OCI-LY1 (cell line): ENCODE results near the gene SYP.

Source experiments
- H2AFZ ChIP-seq: fragments of 200-600 bp; sonication (generic), shearing (Covaris generic); 2 replicates; pipeline ENCODE4 v1.6.0; 2014; ENCODE audit warnings: antibody characterized with exemption, mild to moderate bottlenecking, low read length
- H3F3A ChIP-seq: fragments of 200-600 bp; sonication (generic), shearing (Covaris generic); 2 replicates; pipeline ENCODE4 v1.6.0; 2014; ENCODE audit warnings: mild to moderate bottlenecking, antibody characterized with exemption, low read length, moderate library complexity; ENCODE audit not compliant: insufficient read depth
- H3K27ac ChIP-seq: fragments of 200-600 bp; sonication (generic); 2 replicates; pipeline ENCODE4 v1.5.1; 2014; ENCODE audit warnings: low read length, mixed run types, mild to moderate bottlenecking, low read depth; ENCODE audit not compliant: poor library complexity, severe bottlenecking
- H3K27me3 ChIP-seq: fragments of 200-600 bp; sonication (generic); 2 replicates; pipeline ENCODE4 v1.6.0; 2014; ENCODE audit warnings: antibody characterized with exemption, mild to moderate bottlenecking, low read length, moderate library complexity; ENCODE audit not compliant: insufficient read depth
- H3K36me3 ChIP-seq: fragments of 200-600 bp; sonication (generic); 2 replicates; pipeline ENCODE4 v1.6.1; 2014; ENCODE audit warnings: mild to moderate bottlenecking, antibody characterized with exemption, low read length, moderate library complexity, mixed read lengths; ENCODE audit not compliant: insufficient read depth
- H3K4me1 ChIP-seq: fragments of 200-600 bp; sonication (generic); 2 replicates; pipeline ENCODE4 v1.5.1; 2014; ENCODE audit warnings: mild to moderate bottlenecking, low read length, moderate library complexity; ENCODE audit not compliant: insufficient read depth, severe bottlenecking
- H3K4me2 ChIP-seq: fragments of 200-600 bp; sonication (generic), shearing (Covaris generic); 2 replicates; pipeline ENCODE4 v1.6.1; 2014; ENCODE audit warnings: low read length
- H3K4me3 ChIP-seq: fragments of 200-600 bp; sonication (generic); 2 replicates; pipeline ENCODE4 v1.5.1; 2014; ENCODE audit warnings: low read length, low read depth, mild to moderate bottlenecking, mixed read lengths; ENCODE audit not compliant: poor library complexity, severe bottlenecking
- H3K79me2 ChIP-seq: fragments of 200-600 bp; shearing (Covaris generic); 2 replicates; pipeline ENCODE4 v1.6.1; 2016; ENCODE audit warnings: mixed run types, low read length, mixed read lengths; ENCODE audit not compliant: insufficient read depth
- H3K9ac ChIP-seq: fragments of 200-600 bp; sonication (generic), shearing (Covaris generic); 2 replicates; pipeline ENCODE4 v1.6.1; 2014; ENCODE audit warnings: mild to moderate bottlenecking, low read length, mixed read lengths
- H3K9me2 ChIP-seq: fragments of 200-600 bp; sonication (generic), shearing (Covaris generic); 2 replicates; pipeline ENCODE4 v1.6.1; 2014; ENCODE audit warnings: low read depth, mild to moderate bottlenecking, low read length, mixed read lengths
- H3K9me3 ChIP-seq: fragments of 200-600 bp; shearing (Covaris generic); 2 replicates; pipeline ENCODE4 v1.6.1; 2014; ENCODE audit warnings: low read length, mixed read lengths
- H4K20me1 ChIP-seq: fragments of 200-600 bp; sonication (generic), shearing (Covaris generic); 2 replicates; pipeline ENCODE4 v1.6.0; 2016; ENCODE audit warnings: mild to moderate bottlenecking, low read length; ENCODE audit not compliant: insufficient read depth
- EZH2 ChIP-seq: fragments of 200-600 bp; sonication (generic), shearing (Covaris generic); IDR thresholded peaks from 2 replicates; pipeline ENCODE4 v1.8.0; 2017; ENCODE audit warnings: borderline replicate concordance, mixed run types, mild to moderate bottlenecking, antibody characterized with exemption, low read length, moderate library complexity, mixed read lengths
- TF ChIP-seq, protein P1 (sequence below): fragments of 200-600 bp; sonication (generic), shearing (Covaris generic); IDR thresholded peaks from 2 replicates; pipeline ENCODE4 v1.5.1; 2017; ENCODE audit warnings: mild to moderate bottlenecking, antibody characterized with exemption, low read length, moderate library complexity, mixed read lengths

Gene SYP

DNA sequence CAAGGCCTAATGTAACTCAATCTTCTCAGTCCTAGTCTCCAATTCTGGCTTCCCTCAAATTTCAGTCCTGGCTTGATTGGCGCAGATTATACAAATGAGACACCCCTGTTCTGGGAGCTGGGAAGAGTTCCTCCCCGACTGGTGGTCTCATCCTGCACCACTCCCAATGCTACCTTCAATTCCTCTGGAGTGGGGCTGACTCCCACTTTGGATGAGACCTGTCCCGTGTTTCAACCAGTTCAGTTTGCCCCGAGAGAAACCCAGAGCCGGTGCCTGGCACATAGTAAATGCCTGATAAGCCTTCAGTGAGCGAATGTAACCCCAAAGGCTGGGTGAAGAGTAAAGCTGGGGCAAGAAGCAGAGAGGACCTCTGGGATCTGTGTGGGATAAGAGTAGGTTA lies 4.0 kb upstream of the SYP start:
- Histone ChIP-seq H3K27ac (no peak overlapping the region), H3F3A (no peaks in the 10 kb centered on the region), H3K4me2 (no peak overlapping the region), H3K79me2 (no peaks in the 10 kb centered on the region), H3K9ac (no peak overlapping the region), H3K36me3 (no peaks in the 10 kb centered on the region), H3K4me3 (no peak overlapping the region), H3K9me2 (no peaks in the 10 kb centered on the region), H3K27me3 (no peaks in the 10 kb centered on the region), H3K9me3 (no peaks in the 10 kb centered on the region), H2AFZ (no peak overlapping the region), H3K4me1 (peaks cover 10% of the 10 kb centered on the region), H4K20me1 (no peaks in the 10 kb centered on the region)
- TF ChIP-seq, protein P1, sequence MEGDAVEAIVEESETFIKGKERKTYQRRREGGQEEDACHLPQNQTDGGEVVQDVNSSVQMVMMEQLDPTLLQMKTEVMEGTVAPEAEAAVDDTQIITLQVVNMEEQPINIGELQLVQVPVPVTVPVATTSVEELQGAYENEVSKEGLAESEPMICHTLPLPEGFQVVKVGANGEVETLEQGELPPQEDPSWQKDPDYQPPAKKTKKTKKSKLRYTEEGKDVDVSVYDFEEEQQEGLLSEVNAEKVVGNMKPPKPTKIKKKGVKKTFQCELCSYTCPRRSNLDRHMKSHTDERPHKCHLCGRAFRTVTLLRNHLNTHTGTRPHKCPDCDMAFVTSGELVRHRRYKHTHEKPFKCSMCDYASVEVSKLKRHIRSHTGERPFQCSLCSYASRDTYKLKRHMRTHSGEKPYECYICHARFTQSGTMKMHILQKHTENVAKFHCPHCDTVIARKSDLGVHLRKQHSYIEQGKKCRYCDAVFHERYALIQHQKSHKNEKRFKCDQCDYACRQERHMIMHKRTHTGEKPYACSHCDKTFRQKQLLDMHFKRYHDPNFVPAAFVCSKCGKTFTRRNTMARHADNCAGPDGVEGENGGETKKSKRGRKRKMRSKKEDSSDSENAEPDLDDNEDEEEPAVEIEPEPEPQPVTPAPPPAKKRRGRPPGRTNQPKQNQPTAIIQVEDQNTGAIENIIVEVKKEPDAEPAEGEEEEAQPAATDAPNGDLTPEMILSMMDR: no peak
- TF ChIP-seq EZH2: no peak

DNA sequence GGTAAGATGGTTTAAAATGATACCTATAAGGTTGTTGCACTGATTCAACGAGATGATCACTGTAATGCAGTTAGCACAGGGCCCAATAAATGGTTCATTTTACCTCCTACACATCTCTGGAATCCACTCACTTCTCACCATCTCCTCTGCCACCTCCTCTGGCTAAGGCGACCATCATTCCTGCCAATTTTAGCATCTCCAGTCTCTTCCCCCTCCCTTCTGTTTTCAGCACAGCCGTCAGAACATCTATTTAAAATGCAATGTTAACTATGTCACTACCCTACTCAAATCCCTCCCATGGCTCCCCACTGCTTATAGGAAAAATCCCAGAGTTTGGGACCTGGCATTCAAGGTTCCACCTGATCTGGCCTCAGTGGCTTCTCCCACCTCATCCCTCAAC lies 3.5 kb upstream of the SYP start:
- Histone ChIP-seq H3K27ac (no peak overlapping the region), H2AFZ (no peak overlapping the region), H3K9me3 (no peaks in the 10 kb centered on the region), H4K20me1 (no peaks in the 10 kb centered on the region), H3K9ac (no peak overlapping the region), H3K4me2 (no peak overlapping the region), H3K4me3 (no peak overlapping the region), H3K9me2 (no peaks in the 10 kb centered on the region), H3K27me3 (no peaks in the 10 kb centered on the region), H3F3A (no peaks in the 10 kb centered on the region), H3K36me3 (no peaks in the 10 kb centered on the region), H3K4me1 (peaks cover 10% of the 10 kb centered on the region), H3K79me2 (no peaks in the 10 kb centered on the region)
- no peak for TF ChIP-seq EZH2
- TF ChIP-seq, protein P1: no peak

DNA sequence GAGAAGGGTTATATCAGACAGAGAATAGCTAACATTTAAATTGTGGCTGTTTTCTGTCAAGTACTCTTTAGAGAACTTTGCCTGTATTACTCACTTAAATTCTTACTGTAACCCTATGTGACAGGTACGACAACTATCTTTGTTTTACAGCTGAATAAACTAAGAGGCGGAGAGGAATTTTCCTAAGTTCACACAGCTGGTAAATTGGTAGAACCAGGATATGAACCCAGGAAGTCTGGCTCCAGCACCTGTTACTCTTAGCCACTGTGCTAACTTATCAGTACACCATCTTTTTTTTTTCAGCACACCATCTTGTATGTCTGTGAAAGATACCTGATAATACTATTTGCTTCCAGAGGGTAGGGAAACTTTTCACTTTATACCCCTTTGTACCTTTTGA lies 2.0 kb upstream of the SYP start:
- Histone ChIP-seq H3K9ac (no peak overlapping the region), H3K36me3 (no peaks in the 10 kb centered on the region), H3F3A (no peaks in the 10 kb centered on the region), H3K4me2 (no peak overlapping the region), H3K79me2 (no peaks in the 10 kb centered on the region), H4K20me1 (no peaks in the 10 kb centered on the region), H3K9me2 (no peaks in the 10 kb centered on the region), H3K27me3 (no peaks in the 10 kb centered on the region), H3K9me3 (no peaks in the 10 kb centered on the region), H3K4me1 (peaks cover 10% of the 10 kb centered on the region), H3K27ac (no peak overlapping the region), H2AFZ (no peak overlapping the region), H3K4me3 (no peak overlapping the region)
- TF ChIP-seq EZH2: no peak
- TF ChIP-seq, protein P1: no peak
